ENCODE measurements around the gene MED12L.

The MED12L gene

DNA sequence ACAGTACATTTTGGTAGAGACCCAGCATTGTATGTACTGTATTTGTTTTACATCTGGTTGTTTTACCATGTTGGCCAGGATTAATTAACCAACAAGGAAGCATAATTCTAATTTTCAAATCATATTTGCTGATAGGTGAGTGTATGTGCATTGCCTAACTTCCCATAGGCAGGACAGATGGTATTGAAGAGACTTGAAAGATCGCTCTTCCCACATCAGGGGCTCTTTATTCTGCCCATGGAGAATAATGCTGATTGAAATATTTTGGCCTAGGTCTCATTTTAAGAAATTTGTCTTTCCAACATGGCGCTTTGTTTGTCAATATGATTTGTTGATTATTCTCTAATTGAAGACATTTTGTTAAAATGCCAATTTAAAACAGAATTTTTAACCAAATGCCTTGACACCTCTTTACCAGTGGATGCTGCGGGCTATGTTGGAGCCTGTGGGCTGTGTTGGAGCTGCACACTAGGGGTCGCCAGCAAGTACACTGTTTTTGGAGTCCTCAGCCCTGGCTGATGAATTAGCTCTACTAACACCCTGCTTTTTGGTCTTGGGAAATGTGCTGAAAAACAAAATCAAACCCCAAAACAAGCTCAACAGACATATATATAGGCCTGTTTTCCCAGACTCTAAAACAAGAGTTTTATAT is 293.7 kb downstream of the MED12L start:
- Histone ChIP-seq H3K9me2 (replicated peaks; ENCODE audit: insufficient read depth, low read length) (no peaks in the 10 kb centered on the region), H3F3A (ENCODE audit: insufficient read depth, low read length) (no peaks in the 10 kb centered on the region; the same call in 1 of the 2 replicates), H3K9me3 (replicated peaks; ENCODE audit: insufficient read depth, low read length) (no peaks in the 10 kb centered on the region), H3K36me3 (replicated peaks; ENCODE audit: insufficient read depth, low read length) (no peaks in the 10 kb centered on the region), H3K79me2 (ENCODE audit: low read length) (no peaks in the 10 kb centered on the region), H3K4me3 (ENCODE audit: low read length) (no peak overlapping the region), H3K27me3 (replicated peaks; ENCODE audit: insufficient read depth, low read length) (peaks cover 8% of the 10 kb centered on the region; the same call in 1 of the 2 replicates), H4K20me1 (ENCODE audit: insufficient read depth, low read length) (no peaks in the 10 kb centered on the region), H3K27ac (ENCODE audit: low read length) (no peak overlapping the region), H3K9ac (ENCODE audit: low read length) (no peak overlapping the region), H3K4me2 (ENCODE audit: low read depth, low read length) (no peak overlapping the region), H2AFZ (ENCODE audit: low read length) (no peak overlapping the region), H3K4me1 (ENCODE audit: low read length) (no peaks in the 10 kb centered on the region)
- peak; percentile 11 for DNase-seq
- no peak for TF ChIP-seq EZH2 (optimal IDR thresholded peaks at IDR 0.05; ENCODE audit: low read depth, low read length)
- TF ChIP-seq, protein P1, sequence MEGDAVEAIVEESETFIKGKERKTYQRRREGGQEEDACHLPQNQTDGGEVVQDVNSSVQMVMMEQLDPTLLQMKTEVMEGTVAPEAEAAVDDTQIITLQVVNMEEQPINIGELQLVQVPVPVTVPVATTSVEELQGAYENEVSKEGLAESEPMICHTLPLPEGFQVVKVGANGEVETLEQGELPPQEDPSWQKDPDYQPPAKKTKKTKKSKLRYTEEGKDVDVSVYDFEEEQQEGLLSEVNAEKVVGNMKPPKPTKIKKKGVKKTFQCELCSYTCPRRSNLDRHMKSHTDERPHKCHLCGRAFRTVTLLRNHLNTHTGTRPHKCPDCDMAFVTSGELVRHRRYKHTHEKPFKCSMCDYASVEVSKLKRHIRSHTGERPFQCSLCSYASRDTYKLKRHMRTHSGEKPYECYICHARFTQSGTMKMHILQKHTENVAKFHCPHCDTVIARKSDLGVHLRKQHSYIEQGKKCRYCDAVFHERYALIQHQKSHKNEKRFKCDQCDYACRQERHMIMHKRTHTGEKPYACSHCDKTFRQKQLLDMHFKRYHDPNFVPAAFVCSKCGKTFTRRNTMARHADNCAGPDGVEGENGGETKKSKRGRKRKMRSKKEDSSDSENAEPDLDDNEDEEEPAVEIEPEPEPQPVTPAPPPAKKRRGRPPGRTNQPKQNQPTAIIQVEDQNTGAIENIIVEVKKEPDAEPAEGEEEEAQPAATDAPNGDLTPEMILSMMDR (IDR thresholded peaks at IDR 0.05; ENCODE audit: low read length), result peak; percentile 29

DNA sequence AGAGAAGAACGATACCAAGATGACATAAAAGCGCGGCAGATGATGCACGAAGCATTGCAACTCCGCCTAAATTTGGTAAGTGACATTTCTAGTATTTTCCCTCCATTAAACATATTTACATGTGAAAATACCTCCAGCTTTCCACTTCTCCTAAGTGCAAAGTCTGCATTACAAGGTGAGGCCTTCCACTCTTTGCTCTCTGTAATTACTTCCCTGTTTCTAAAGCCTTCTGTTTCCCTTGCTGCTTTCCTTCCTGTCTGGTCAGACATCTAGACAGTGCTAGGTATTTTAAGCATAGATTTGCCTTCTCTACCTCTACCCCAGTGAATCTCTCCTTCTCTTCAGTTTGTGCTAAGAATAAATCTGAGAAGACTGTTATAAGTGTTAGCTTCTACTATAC is 297.2 kb downstream of the MED12L start:
- Histone ChIP-seq H3K4me3 (ENCODE audit: low read length) (no peak overlapping the region), H3K4me1 (ENCODE audit: low read length) (no peaks in the 10 kb centered on the region), H3K79me2 (ENCODE audit: low read length) (no peaks in the 10 kb centered on the region), H3K9me3 (replicated peaks; ENCODE audit: insufficient read depth, low read length) (no peaks in the 10 kb centered on the region), H3K27ac (ENCODE audit: low read length) (no peak overlapping the region), H3K4me2 (ENCODE audit: low read depth, low read length) (no peak overlapping the region), H3K9ac (ENCODE audit: low read length) (no peak overlapping the region), H4K20me1 (ENCODE audit: insufficient read depth, low read length) (no peaks in the 10 kb centered on the region), H3K36me3 (replicated peaks; ENCODE audit: insufficient read depth, low read length) (no peaks in the 10 kb centered on the region), H3F3A (ENCODE audit: insufficient read depth, low read length) (no peaks in the 10 kb centered on the region; the same call in 1 of the 2 replicates), H3K27me3 (replicated peaks; ENCODE audit: insufficient read depth, low read length) (peaks cover 8% of the 10 kb centered on the region; the same call in 1 of the 2 replicates), H2AFZ (ENCODE audit: low read length) (no peak overlapping the region), H3K9me2 (replicated peaks; ENCODE audit: insufficient read depth, low read length) (no peaks in the 10 kb centered on the region)
- TF ChIP-seq EZH2 (optimal IDR thresholded peaks at IDR 0.05; ENCODE audit: low read depth, low read length) (no peak), EZH2phosphoT487 (IDR thresholded peaks at IDR 0.05; ENCODE audit: low read length) (no peak)
- TF ChIP-seq, protein P1 (IDR thresholded peaks at IDR 0.05; ENCODE audit: low read length), result no peak
- DNase-seq, result no peak

DNA sequence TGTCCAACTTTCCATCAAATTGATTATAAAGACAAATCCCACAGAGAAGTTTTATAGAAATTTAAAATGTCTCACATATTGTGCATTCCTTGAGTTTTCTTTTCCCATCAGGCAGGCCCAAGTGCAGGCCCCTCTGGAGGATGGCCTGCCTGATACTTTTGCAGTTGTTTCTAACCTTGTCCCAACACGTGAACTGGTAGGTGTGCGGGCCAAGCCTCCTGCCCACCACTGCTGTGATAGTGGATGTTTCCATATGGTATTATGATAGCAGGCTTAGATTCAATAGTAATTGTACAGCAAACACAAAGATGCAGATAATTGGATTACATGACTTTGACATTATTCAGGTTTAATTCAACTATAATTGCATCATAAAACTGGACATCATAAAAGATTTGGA is 297.6 kb downstream of the MED12L start:
- no peak for DNase-seq
- Histone ChIP-seq H3K4me3 (ENCODE audit: low read length) (no peak overlapping the region), H3K4me1 (ENCODE audit: low read length) (no peaks in the 10 kb centered on the region), H3K27ac (ENCODE audit: low read length) (no peak overlapping the region), H3K4me2 (ENCODE audit: low read depth, low read length) (no peak overlapping the region), H3K79me2 (ENCODE audit: low read length) (no peaks in the 10 kb centered on the region), H3F3A (ENCODE audit: insufficient read depth, low read length) (no peaks in the 10 kb centered on the region), H2AFZ (ENCODE audit: low read length) (no peak overlapping the region), H3K27me3 (replicated peaks; ENCODE audit: insufficient read depth, low read length) (peaks cover 8% of the 10 kb centered on the region; the same call in 1 of the 2 replicates), H3K9ac (ENCODE audit: low read length) (no peak overlapping the region), H3K9me3 (replicated peaks; ENCODE audit: insufficient read depth, low read length) (no peaks in the 10 kb centered on the region), H3K9me2 (replicated peaks; ENCODE audit: insufficient read depth, low read length) (no peaks in the 10 kb centered on the region), H3K36me3 (replicated peaks; ENCODE audit: insufficient read depth, low read length) (no peaks in the 10 kb centered on the region), H4K20me1 (ENCODE audit: insufficient read depth, low read length) (no peaks in the 10 kb centered on the region)
- TF ChIP-seq, protein P1 (IDR thresholded peaks at IDR 0.05; ENCODE audit: low read length), result no peak
- TF ChIP-seq EZH2phosphoT487 (IDR thresholded peaks at IDR 0.05; ENCODE audit: low read length) (no peak), EZH2 (optimal IDR thresholded peaks at IDR 0.05; ENCODE audit: low read depth, low read length) (no peak)
